ENCODE results near the gene SGMS1. TPM values are rescaled to one million over a fixed set of nuclear protein-coding genes. Genes with fewer than 3 reads are reported as not detected.

Gene SGMS1
- total RNA-seq, 3 donors from 2014 or later (not counting 1 experiment from before 2014, with no cell fraction given), result 24.5 to 32.7 (median 30.4) TPM

GRCh38 chr10:50309342-50309741, 314.4 kb downstream of the SGMS1 start:
- H3K27ac ChIP-seq (ENCODE audit: low read length), result no peak overlapping the region
- H3K36me3 Mint-ChIP-seq, result no peaks in the 10 kb centered on the region
- H3K4me3 Mint-ChIP-seq, result no peak overlapping the region
- intact Hi-C loops (cut with micrococcal nuclease), result no loop called here
- WGBS (ENCODE audit: insufficient coverage), result 84% methylated on average over 3 of the region's 4 CpGs
- no peak for DNase-seq
- no peak for ATAC-seq
- no peaks in the 10 kb centered on the region for H3K4me1 ChIP-seq (ENCODE audit: control insufficient read depth, insufficient read depth, low read length)
- H3K9me3 Mint-ChIP-seq, result no peaks in the 10 kb centered on the region
- peak overlapping the region in 1 of 2 donors; percentile 17 for H3K27ac Mint-ChIP-seq
- H3K9me3 ChIP-seq (ENCODE audit: control insufficient read depth, insufficient read depth, low read length), result no peaks in the 10 kb centered on the region
- no peaks in the 10 kb centered on the region for H3K27me3 ChIP-seq (ENCODE audit: control insufficient read depth, insufficient read depth, low read length)
- peaks cover 0 to 11% of the 10 kb centered on the region in 2 donors for H3K4me1 Mint-ChIP-seq
- peaks cover 28% of the 10 kb centered on the region for H3K36me3 ChIP-seq (ENCODE audit: control insufficient read depth, insufficient read depth, low read length)
- no peaks in the 10 kb centered on the region for H3K27me3 Mint-ChIP-seq (ENCODE audit: low read depth in 2 of 2)
- no peak for TF ChIP-seq CTCF (IDR thresholded peaks at IDR 0.05)
- no peak overlapping the region for H3K4me3 ChIP-seq (ENCODE audit: low read length)

GRCh38 chr10:50304660-50305059, 319.1 kb downstream of the SGMS1 start:
- no peak overlapping the region for H3K4me3 ChIP-seq (ENCODE audit: low read length)
- no peak overlapping the region for H3K27ac ChIP-seq (ENCODE audit: low read length)
- Mint-ChIP-seq H3K4me3 (no peak overlapping the region), H3K27ac (no peak overlapping the region), H3K4me1 (peaks cover 0 to 7% of the 10 kb centered on the region in 2 donors), H3K9me3 (no peaks in the 10 kb centered on the region), H3K27me3 (ENCODE audit: low read depth in 2 of 2) (no peaks in the 10 kb centered on the region), H3K36me3 (no peaks in the 10 kb centered on the region)
- ATAC-seq (no peak), DNase-seq (no peak)
- H3K9me3 ChIP-seq (ENCODE audit: control insufficient read depth, insufficient read depth, low read length), result no peaks in the 10 kb centered on the region
- 86% methylated on average over 8 of the region's 8 CpGs for WGBS (ENCODE audit: insufficient coverage)
- intact Hi-C loops (cut with micrococcal nuclease), result no loop called here
- H3K4me1 ChIP-seq (ENCODE audit: control insufficient read depth, insufficient read depth, low read length), result no peaks in the 10 kb centered on the region
- H3K27me3 ChIP-seq (ENCODE audit: control insufficient read depth, insufficient read depth, low read length), result no peaks in the 10 kb centered on the region
- peaks cover 17% of the 10 kb centered on the region for H3K36me3 ChIP-seq (ENCODE audit: control insufficient read depth, insufficient read depth, low read length)
- TF ChIP-seq CTCF (IDR thresholded peaks at IDR 0.05), result no peak

- H3K36me3 Mint-ChIP-seq, result no peaks in the 10 kb centered on the region
- intact Hi-C loops (cut with micrococcal nuclease), result no loop called here
- TF ChIP-seq CTCF (IDR thresholded peaks at IDR 0.05), result no peak
- H3K4me3 Mint-ChIP-seq, result no peak overlapping the region
- Histone ChIP-seq H3K27ac (ENCODE audit: low read length) (no peak overlapping the region), H3K36me3 (ENCODE audit: control insufficient read depth, insufficient read depth, low read length) (no peaks in the 10 kb centered on the region), H3K27me3 (ENCODE audit: control insufficient read depth, insufficient read depth, low read length) (no peaks in the 10 kb centered on the region), H3K4me3 (ENCODE audit: low read length) (no peak overlapping the region), H3K9me3 (ENCODE audit: control insufficient read depth, insufficient read depth, low read length) (no peaks in the 10 kb centered on the region), H3K4me1 (ENCODE audit: control insufficient read depth, insufficient read depth, low read length) (no peaks in the 10 kb centered on the region)
- WGBS (ENCODE audit: insufficient coverage), result 95% methylated on average over 1 of the region's 1 CpG
- ATAC-seq (no peak), DNase-seq (no peak)
- H3K9me3 Mint-ChIP-seq, result peaks cover 0 to 2% of the 10 kb centered on the region in 2 donors
- H3K4me1 Mint-ChIP-seq, result peaks cover 0 to 6% of the 10 kb centered on the region in 2 donors
- H3K27ac Mint-ChIP-seq, result no peak overlapping the region
- H3K27me3 Mint-ChIP-seq (ENCODE audit: low read depth in 2 of 2), result no peaks in the 10 kb centered on the region
Observed at GRCh38 chr10:50299948-50300669, 323.6 kb downstream of the SGMS1 start.

- no peak overlapping the region for H3K27ac Mint-ChIP-seq
- peaks cover 0 to 10% of the 10 kb centered on the region in 2 donors for H3K4me1 Mint-ChIP-seq
- H3K27me3 Mint-ChIP-seq (ENCODE audit: low read depth in 2 of 2), result no peaks in the 10 kb centered on the region
Observed at GRCh38 chr10:50295367-50295766, 328.4 kb downstream of the SGMS1 start.

More at GRCh38 chr10:50295367-50295766, 328.4 kb downstream of the SGMS1 start:
- ATAC-seq (no peak), DNase-seq (no peak)
- H3K9me3 ChIP-seq (ENCODE audit: control insufficient read depth, insufficient read depth, low read length), result no peaks in the 10 kb centered on the region
- H3K27ac ChIP-seq (ENCODE audit: low read length), result no peak overlapping the region
- no peak for TF ChIP-seq CTCF (IDR thresholded peaks at IDR 0.05)
- Mint-ChIP-seq H3K4me3 (no peak overlapping the region), H3K9me3 (peaks cover 0 to 2% of the 10 kb centered on the region in 2 donors), H3K36me3 (no peaks in the 10 kb centered on the region)
- WGBS (ENCODE audit: insufficient coverage), result no CpG with 5 or more reads among the region's 1 CpG
- H3K4me1 ChIP-seq (ENCODE audit: control insufficient read depth, insufficient read depth, low read length), result no peaks in the 10 kb centered on the region
- no peaks in the 10 kb centered on the region for H3K27me3 ChIP-seq (ENCODE audit: control insufficient read depth, insufficient read depth, low read length)
- H3K4me3 ChIP-seq (ENCODE audit: low read length), result no peak overlapping the region
- H3K36me3 ChIP-seq (ENCODE audit: control insufficient read depth, insufficient read depth, low read length), result no peaks in the 10 kb centered on the region
- intact Hi-C loops (cut with micrococcal nuclease), result no loop called here
